Heart left ventricle (tissue), 13 donors: ENCODE results near the gene MGAT4A.

Experiments used
- POLR2A ChIP-seq, 2 donors: fragments of 450-650 bp; IDR thresholded peaks; one replicate each; pipeline ENCODE4 v1.6.1; 2017; ENCODE audit warnings: antibody characterized with exemption in 2 of 2, mild to moderate bottlenecking in 2 of 2, moderate library complexity in 2 of 2
- TF ChIP-seq, protein P1 (sequence below), 12 donors: fragments of 200-600 bp; sonication (generic) in 4 of 12; IDR thresholded peaks; one replicate each; pipeline versions ENCODE4 v1.5.0 to v1.8.0; 2018 to 2022; ENCODE audit warnings: antibody characterized with exemption in 12 of 12, mild to moderate bottlenecking in 5 of 12
- donor health status: ischemic (EF 13 %, LVEDD 7.1; RV severe dilation, severe dysfunction).
- donor health status: DM: no; HTN: yes; CAD: no.
- donor health status: DM: no; HTN: no; CAD: no.
- donor health status: ischemic (EF 25% LVEDD 6.9; RV normal size, moderate dysfunction).
- donor health status: ischemic (EF 25% LVEDD 5.7; RV mildly dilated, moderate dysfunction).
- donor health status: ischemic (EF 35%, LVEDD 5.7; RV mildly dilated, moderate dysfunction).
- donor health status: nonischemic (EF 11% LVEDD 7.7; RV severe dilation, severe dysfunction).
- donor health status: DM: yes; HTN: yes; CAD: no.
- donor health status: PGD.
- donor health status: ischemic (EF 29% LVEDD 5.4; RV normal size, mild dysfunction).
- donor health status: nonischemic (EF 23%, LVEDD 6.1; RV moderate dilation, normal function).

DNA sequence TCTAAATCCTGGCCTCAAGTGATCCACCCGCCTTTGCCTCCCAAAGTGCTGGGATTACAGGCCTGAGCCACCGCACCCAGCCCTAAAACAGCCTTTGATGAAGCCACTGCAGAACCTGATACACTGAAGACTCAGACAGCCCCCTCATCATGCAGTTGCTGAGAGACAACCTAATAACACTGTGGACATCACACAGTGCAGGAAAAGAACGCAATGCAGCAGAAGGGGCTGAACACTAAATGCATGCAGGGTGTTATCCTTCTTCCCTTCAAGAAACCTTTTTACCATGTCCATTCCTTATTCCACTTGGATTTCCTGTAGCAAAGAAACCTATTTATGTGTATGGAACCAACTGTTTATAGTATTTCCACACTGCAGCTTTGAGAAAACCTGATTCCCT lies 35.7 kb downstream of the MGAT4A start:
- TF ChIP-seq, protein P1, sequence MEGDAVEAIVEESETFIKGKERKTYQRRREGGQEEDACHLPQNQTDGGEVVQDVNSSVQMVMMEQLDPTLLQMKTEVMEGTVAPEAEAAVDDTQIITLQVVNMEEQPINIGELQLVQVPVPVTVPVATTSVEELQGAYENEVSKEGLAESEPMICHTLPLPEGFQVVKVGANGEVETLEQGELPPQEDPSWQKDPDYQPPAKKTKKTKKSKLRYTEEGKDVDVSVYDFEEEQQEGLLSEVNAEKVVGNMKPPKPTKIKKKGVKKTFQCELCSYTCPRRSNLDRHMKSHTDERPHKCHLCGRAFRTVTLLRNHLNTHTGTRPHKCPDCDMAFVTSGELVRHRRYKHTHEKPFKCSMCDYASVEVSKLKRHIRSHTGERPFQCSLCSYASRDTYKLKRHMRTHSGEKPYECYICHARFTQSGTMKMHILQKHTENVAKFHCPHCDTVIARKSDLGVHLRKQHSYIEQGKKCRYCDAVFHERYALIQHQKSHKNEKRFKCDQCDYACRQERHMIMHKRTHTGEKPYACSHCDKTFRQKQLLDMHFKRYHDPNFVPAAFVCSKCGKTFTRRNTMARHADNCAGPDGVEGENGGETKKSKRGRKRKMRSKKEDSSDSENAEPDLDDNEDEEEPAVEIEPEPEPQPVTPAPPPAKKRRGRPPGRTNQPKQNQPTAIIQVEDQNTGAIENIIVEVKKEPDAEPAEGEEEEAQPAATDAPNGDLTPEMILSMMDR (IDR thresholded peaks at IDR 0.05), result no peak
- TF ChIP-seq POLR2A (IDR thresholded peaks at IDR 0.05), result no peak
